ENCODE results near the gene RUVBL2. TPM values are rescaled to one million over a fixed set of nuclear protein-coding genes. Genes with fewer than 3 reads are reported as not detected.

Gene RUVBL2
- total and polyA plus RNA-seq, 8 donors = 17.0 to 44.9 (median 32.6) TPM

DNA sequence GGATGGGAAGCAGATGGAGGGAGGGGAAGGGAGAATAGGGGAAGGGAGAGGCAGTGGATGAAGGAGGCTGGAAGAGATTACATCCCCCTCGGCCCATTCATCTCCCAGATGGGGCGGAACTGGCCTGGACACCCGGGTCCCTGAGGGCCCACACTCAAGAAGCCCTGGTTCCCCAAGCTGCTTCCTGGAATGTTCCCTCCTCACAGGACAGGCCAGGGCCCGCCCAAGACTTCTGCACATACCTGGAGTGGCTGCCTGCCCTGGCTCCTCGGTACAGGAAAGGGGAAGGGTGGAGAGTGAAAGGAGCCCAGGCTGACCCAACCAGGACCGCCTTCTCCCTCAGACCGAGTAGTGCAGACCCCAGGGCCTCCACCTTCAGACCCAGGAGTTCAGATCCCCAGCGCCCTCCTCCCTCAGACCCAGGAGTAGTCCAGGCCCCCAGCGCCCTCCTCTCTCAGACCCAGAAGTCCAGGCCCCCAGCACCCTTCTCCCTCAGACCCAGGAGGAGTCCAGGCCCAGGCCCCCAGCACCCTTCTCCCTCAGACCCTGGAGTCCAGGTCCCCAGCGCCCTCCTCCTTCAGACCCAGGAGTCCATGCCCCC, 70.4 kb downstream of the RUVBL2 start:
- Histone ChIP-seq H3K4me1 (no peaks in the 10 kb centered on the region), H3K4me3 (no peak overlapping the region), H3K27ac (no peak overlapping the region), H3K27me3 (no peaks in the 10 kb centered on the region), H3K36me3 (no peaks in the 10 kb centered on the region), H3K9me3 (no peaks in the 10 kb centered on the region)
- peak in 1 of 6 donors; percentile 70 for DNase-seq
- intact Hi-C loops (cut with DNase I) = no loop called here
- WGBS, 2 donors = 65 to 74% methylated on average over 8 to 10 of the region's 10 CpGs
- no peak for FAIRE-seq
- peak in 2 of 4 donors; percentile 8 to 50 for ATAC-seq
- TF ChIP-seq, protein P1, sequence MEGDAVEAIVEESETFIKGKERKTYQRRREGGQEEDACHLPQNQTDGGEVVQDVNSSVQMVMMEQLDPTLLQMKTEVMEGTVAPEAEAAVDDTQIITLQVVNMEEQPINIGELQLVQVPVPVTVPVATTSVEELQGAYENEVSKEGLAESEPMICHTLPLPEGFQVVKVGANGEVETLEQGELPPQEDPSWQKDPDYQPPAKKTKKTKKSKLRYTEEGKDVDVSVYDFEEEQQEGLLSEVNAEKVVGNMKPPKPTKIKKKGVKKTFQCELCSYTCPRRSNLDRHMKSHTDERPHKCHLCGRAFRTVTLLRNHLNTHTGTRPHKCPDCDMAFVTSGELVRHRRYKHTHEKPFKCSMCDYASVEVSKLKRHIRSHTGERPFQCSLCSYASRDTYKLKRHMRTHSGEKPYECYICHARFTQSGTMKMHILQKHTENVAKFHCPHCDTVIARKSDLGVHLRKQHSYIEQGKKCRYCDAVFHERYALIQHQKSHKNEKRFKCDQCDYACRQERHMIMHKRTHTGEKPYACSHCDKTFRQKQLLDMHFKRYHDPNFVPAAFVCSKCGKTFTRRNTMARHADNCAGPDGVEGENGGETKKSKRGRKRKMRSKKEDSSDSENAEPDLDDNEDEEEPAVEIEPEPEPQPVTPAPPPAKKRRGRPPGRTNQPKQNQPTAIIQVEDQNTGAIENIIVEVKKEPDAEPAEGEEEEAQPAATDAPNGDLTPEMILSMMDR (IDR thresholded peaks at IDR 0.05) = no peak

- FAIRE-seq = no peak
- peak in 4 of 6 donors; percentile 29 to 75 (median 61) for DNase-seq
- H3K36me3 ChIP-seq = no peaks in the 10 kb centered on the region
- intact Hi-C loops (cut with DNase I) = no loop called here
- H3K9me3 ChIP-seq = no peaks in the 10 kb centered on the region
- peak within 1 kb of the TSS in 2 of 4 donors; percentile 22 to 26 for H3K4me3 ChIP-seq
- WGBS, 2 donors = 6 to 11% methylated on average over 29 to 53 of the region's 53 CpGs
- no peaks in the 10 kb centered on the region for H3K4me1 ChIP-seq
- H3K27ac ChIP-seq = no peak within 1 kb of the TSS
- peak; percentile 60 to 89 (median 76) for ATAC-seq
- no peaks in the 10 kb centered on the region for H3K27me3 ChIP-seq
- TF ChIP-seq, protein P1 (IDR thresholded peaks at IDR 0.05) = no peak
These were observed 71.3 kb downstream of the RUVBL2 start, which contains the start of gene NTF4 for GRCh38 chr19:49064768-49065611. NTF4 (minus strand) TSS chr19:49064818; CDS start chr19:49061997, 2,821 bp downstream.

Small RNAs within 50 kb of the gene (microRNA-seq; reads per million reads assigned to microRNA genes)
- 0 reads per million in 2 donors for gene MIR6798

Other genes starting within 250 kb of the RUVBL2 start
- 1 to 10 TPM in 4 of 6 donors, under 1 TPM in 2; 0.73 to 4.6 (median 1.9) TPM for gene IZUMO1, start 247.0 kb upstream of the RUVBL2 start, total RNA-seq
- gene IZUMO1, start 247.0 kb upstream of the RUVBL2 start, polyA plus RNA-seq = 1 to 10 TPM; 1.9 to 3.8 TPM
- 10 to 100 TPM in 4 of 6 donors, 1 to 10 TPM in 2; 6.5 to 29.7 (median 12.6) TPM for gene FUT1, start 241.2 kb upstream of the RUVBL2 start, total RNA-seq
- 10 to 100 TPM in 1 of 2 donors, 1 to 10 TPM in 1; 7.7 to 12.7 TPM for gene FUT1, start 241.2 kb upstream of the RUVBL2 start, polyA plus RNA-seq
- gene FGF21, start 238.4 kb upstream of the RUVBL2 start, total RNA-seq = under 1 TPM in 1 of 6 donors, not detected in 5; 0.51 TPM
- gene FGF21, start 238.4 kb upstream of the RUVBL2 start, polyA plus RNA-seq = not detected
- gene BCAT2, start 182.9 kb upstream of the RUVBL2 start, total RNA-seq = 10 to 100 TPM; 26.6 to 53.8 (median 36.3) TPM
- gene BCAT2, start 182.9 kb upstream of the RUVBL2 start, polyA plus RNA-seq = 10 to 100 TPM; 59.7 to 91.8 TPM
- gene HSD17B14, start 157.4 kb upstream of the RUVBL2 start, total RNA-seq = 1 to 10 TPM in 4 of 6 donors, under 1 TPM in 2; 0.69 to 4.0 (median 1.7) TPM
- gene HSD17B14, start 157.4 kb upstream of the RUVBL2 start, polyA plus RNA-seq = 10 to 100 TPM in 1 of 2 donors, 1 to 10 TPM in 1; 8.5 to 25.4 TPM
- gene PLEKHA4, start 125.3 kb upstream of the RUVBL2 start, total RNA-seq = 10 to 100 TPM in 2 of 6 donors, 1 to 10 TPM in 4; 5.9 to 19.7 (median 8.7) TPM
- 10 to 100 TPM; 18.2 to 28.3 TPM for gene PLEKHA4, start 125.3 kb upstream of the RUVBL2 start, polyA plus RNA-seq
- gene PPP1R15A, start 121.5 kb upstream of the RUVBL2 start, total RNA-seq = 10 to 100 TPM in 5 of 6 donors, 1 to 10 TPM in 1; 8.1 to 20.6 (median 12.4) TPM
- gene PPP1R15A, start 121.5 kb upstream of the RUVBL2 start, polyA plus RNA-seq = 10 to 100 TPM; 28.2 to 53.2 TPM
- gene TULP2, start 95.1 kb upstream of the RUVBL2 start, total RNA-seq = under 1 TPM in 1 of 6 donors, not detected in 5; 0.35 TPM
- not detected for gene TULP2, start 95.1 kb upstream of the RUVBL2 start, polyA plus RNA-seq
- gene NUCB1, start 93.6 kb upstream of the RUVBL2 start, total RNA-seq = 100 to 1,000 TPM in 2 of 6 donors, 10 to 100 TPM in 4; 60.9 to 136 (median 79.8) TPM
- 100 to 1,000 TPM; 103 to 118 TPM for gene NUCB1, start 93.6 kb upstream of the RUVBL2 start, polyA plus RNA-seq
- under 1 TPM in 1 of 6 donors, not detected in 5; 0.28 TPM for gene DHDH, start 60.2 kb upstream of the RUVBL2 start, total RNA-seq
- 1 to 10 TPM in 1 of 2 donors, under 1 TPM in 1; 0.30 to 1.0 TPM for gene DHDH, start 60.2 kb upstream of the RUVBL2 start, polyA plus RNA-seq
- 10 to 100 TPM; 20.3 to 41.5 (median 28.0) TPM for gene BAX, start 39.0 kb upstream of the RUVBL2 start, total RNA-seq
- 10 to 100 TPM; 43.5 to 48.1 TPM for gene BAX, start 39.0 kb upstream of the RUVBL2 start, polyA plus RNA-seq
- gene FTL, start 28.6 kb upstream of the RUVBL2 start, total RNA-seq = 1,000 to 10,000 TPM in 1 of 6 donors, 100 to 1,000 TPM in 5; 394 to 1,427 (median 690) TPM
- 1,000 to 10,000 TPM; 1,427 to 1,473 TPM for gene FTL, start 28.6 kb upstream of the RUVBL2 start, polyA plus RNA-seq
- 10 to 100 TPM in 4 of 6 donors, 1 to 10 TPM in 2; 7.3 to 14.6 (median 12.2) TPM for gene GYS1, start 578 bp upstream of the RUVBL2 start, total RNA-seq
- gene GYS1, start 578 bp upstream of the RUVBL2 start, polyA plus RNA-seq = 10 to 100 TPM; 14.5 to 18.2 TPM
- gene LHB, start 23.2 kb downstream of the RUVBL2 start, total RNA-seq = 1 to 10 TPM in 5 of 6 donors, under 1 TPM in 1; 0.98 to 6.6 (median 3.5) TPM
- gene LHB, start 23.2 kb downstream of the RUVBL2 start, polyA plus RNA-seq = 10 to 100 TPM; 30.1 to 54.4 TPM
- gene CGB3, start 30.4 kb downstream of the RUVBL2 start, total RNA-seq = not detected
- not detected for gene CGB3, start 30.4 kb downstream of the RUVBL2 start, polyA plus RNA-seq
- not detected for gene CGB2, start 38.0 kb downstream of the RUVBL2 start, total RNA-seq
- gene CGB2, start 38.0 kb downstream of the RUVBL2 start, polyA plus RNA-seq = not detected
- gene CGB1, start 43.0 kb downstream of the RUVBL2 start, total RNA-seq = not detected
- not detected for gene CGB1, start 43.0 kb downstream of the RUVBL2 start, polyA plus RNA-seq
- not detected for gene CGB5, start 50.0 kb downstream of the RUVBL2 start, total RNA-seq
- not detected for gene CGB5, start 50.0 kb downstream of the RUVBL2 start, polyA plus RNA-seq
- gene CGB8, start 55.2 kb downstream of the RUVBL2 start, total RNA-seq = not detected
- not detected for gene CGB8, start 55.2 kb downstream of the RUVBL2 start, polyA plus RNA-seq
- gene CGB7, start 63.9 kb downstream of the RUVBL2 start, total RNA-seq = not detected
- gene CGB7, start 63.9 kb downstream of the RUVBL2 start, polyA plus RNA-seq = under 1 TPM in 1 of 2 donors, not detected in 1; 0.38 TPM
- not detected for gene NTF4, start 70.9 kb downstream of the RUVBL2 start, total RNA-seq
- gene NTF4, start 70.9 kb downstream of the RUVBL2 start, polyA plus RNA-seq = under 1 TPM in 1 of 2 donors, not detected in 1; 0.09 TPM
- not detected for gene KCNA7, start 78.8 kb downstream of the RUVBL2 start, total RNA-seq
- gene KCNA7, start 78.8 kb downstream of the RUVBL2 start, polyA plus RNA-seq = not detected
- 100 to 1,000 TPM in 5 of 6 donors, 10 to 100 TPM in 1; 87.9 to 205 (median 136) TPM for gene SNRNP70, start 91.6 kb downstream of the RUVBL2 start, total RNA-seq
- 100 to 1,000 TPM; 799 to 883 TPM for gene SNRNP70, start 91.6 kb downstream of the RUVBL2 start, polyA plus RNA-seq
- gene LIN7B, start 120.5 kb downstream of the RUVBL2 start, total RNA-seq = 1 to 10 TPM; 4.7 to 6.5 (median 4.9) TPM
- gene LIN7B, start 120.5 kb downstream of the RUVBL2 start, polyA plus RNA-seq = 10 to 100 TPM; 19.1 to 20.7 TPM
- 1 to 10 TPM; 1.4 to 2.1 (median 1.6) TPM for gene C19orf73, start 125.3 kb downstream of the RUVBL2 start, total RNA-seq
- 1 to 10 TPM; 4.9 to 9.8 TPM for gene C19orf73, start 125.3 kb downstream of the RUVBL2 start, polyA plus RNA-seq
- gene PPFIA3, start 125.7 kb downstream of the RUVBL2 start, total RNA-seq = 1 to 10 TPM; 4.1 to 8.0 (median 6.0) TPM
- gene PPFIA3, start 125.7 kb downstream of the RUVBL2 start, polyA plus RNA-seq = 10 to 100 TPM; 27.4 to 39.7 TPM
- under 1 TPM in 5 of 6 donors, not detected in 1; 0.09 to 0.79 (median 0.25) TPM for gene HRC, start 161.5 kb downstream of the RUVBL2 start, total RNA-seq
- gene HRC, start 161.5 kb downstream of the RUVBL2 start, polyA plus RNA-seq = under 1 TPM; 0.53 to 0.61 TPM
- 10 to 100 TPM; 11.8 to 29.7 (median 15.2) TPM for gene TRPM4, start 163.9 kb downstream of the RUVBL2 start, total RNA-seq
- gene TRPM4, start 163.9 kb downstream of the RUVBL2 start, polyA plus RNA-seq = 10 to 100 TPM; 19.2 to 47.1 TPM